GM03348 (cell line): ENCODE results near the gene MIPEP.

Source experiments
- DNase-seq: peaks from one replicate; pipeline ENCODE4 v3.0.0; 2012; ENCODE audit warnings: low spot score

The MIPEP gene

GRCh38 chr13:23852351-23852750, 36.8 kb downstream of the MIPEP start:
- DNase-seq: no peak

DNA sequence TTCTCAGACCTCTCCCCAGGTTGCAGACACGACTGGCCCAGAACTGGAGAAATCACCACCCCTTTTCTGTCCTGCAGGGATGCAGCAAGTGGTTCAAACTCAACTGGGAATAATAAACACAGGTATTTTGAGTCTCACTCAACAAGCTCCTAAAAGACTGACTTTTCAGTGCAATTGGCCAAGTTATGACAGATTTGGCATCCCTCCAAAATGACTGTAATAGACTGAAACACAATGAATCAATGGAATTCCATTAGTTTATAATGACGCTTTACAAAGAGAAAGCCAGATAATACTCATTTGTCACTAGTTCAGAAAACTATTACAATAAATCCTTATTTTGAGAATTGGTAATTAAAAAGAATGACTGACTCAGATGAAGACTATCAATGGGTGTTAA, 38.1 kb downstream of the MIPEP start:
- DNase-seq: no peak

DNA sequence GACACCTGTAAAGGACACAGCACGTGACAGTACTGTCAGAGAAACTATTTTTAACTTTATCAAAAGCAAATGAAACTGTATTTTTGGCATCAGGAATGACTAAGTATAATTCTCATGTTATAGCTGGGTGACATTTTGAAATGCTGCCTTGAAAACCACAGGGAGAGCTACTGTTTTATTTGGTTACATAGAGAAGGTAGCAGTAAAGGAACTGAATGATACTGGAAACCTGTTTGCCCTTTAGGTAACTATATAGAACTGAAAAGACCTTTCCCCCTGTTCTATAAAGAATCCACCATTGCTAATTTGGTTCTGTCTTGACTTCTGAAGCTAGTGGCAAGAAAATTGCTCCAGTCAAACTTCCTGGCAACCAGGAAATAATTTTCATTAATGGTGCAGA, 39.1 kb downstream of the MIPEP start:
- no peak for DNase-seq

DNA sequence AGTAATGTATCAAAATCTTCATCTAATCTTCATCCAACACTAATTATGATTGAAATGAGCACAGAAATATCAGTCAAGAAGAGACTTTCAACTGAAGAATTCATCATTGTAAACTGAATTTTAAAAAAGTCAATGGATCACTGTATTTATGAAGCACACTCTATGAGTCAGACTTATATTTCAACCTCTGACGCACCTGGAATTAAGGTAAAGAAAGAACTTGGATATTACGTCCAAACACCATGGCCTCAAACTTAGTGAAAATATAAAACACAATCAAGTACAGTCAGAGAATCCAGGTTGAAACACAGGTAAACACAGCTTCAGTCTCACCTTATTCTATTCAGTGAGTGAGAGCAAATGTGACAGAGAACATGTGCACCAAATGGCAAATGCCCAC, 39.5 kb downstream of the MIPEP start:
- no peak for DNase-seq

- no peak for DNase-seq
Observed at GRCh38 chr13:23848646-23849141, 40.5 kb downstream of the MIPEP start.

- DNase-seq: peak; percentile 16
Observed at GRCh38 chr13:23848019-23848418, 41.2 kb downstream of the MIPEP start.

DNA sequence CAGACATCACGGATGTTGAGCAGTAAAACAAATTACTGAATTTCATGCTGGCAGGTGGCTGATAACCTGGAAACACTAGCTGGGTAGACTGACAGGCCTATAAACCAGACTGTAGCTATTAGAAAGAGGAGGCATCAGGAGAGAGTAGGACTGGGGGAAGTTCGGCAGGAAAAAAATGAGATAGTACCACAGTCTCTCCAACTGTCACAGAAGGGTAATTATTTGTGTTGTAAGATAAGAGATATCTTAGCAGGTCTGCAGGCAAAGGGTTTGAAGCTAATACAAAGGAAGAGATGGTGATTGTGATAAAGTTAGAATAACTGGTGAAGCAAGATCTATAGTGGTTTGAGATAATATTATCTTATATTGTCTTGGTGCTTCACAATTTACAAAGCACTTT, 41.7 kb downstream of the MIPEP start:
- DNase-seq: no peak

DNA sequence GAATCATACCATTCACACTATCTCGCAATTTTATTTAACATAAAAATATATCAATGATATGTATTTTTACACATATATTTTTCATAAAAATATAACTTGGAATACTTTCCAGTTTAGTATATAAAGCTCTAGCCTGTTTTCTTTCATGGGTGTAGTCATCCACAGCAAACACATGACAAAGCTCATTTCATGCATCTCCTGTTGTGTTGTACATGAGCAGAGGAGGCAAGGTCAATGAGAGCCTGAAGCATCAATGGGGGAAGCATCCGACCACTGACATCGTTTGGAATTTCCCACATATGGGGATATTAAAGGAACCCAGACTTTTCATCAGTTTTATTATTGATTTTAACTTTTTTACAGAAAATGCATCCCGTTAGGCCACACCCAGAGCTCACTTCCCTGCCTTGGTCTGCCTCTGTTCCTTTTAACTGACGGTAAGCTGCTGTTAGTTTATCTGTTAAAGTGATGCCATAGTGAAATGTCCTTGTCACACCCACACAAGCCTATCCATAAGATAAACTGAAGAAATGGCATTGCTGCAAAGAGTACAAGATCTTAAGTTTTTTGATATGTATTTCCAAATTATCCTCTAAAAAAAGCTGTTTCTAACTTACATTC, 44.0 kb downstream of the MIPEP start:
- DNase-seq: no peak

GRCh38 chr13:23844132-23844531, 45.1 kb downstream of the MIPEP start:
- DNase-seq: no peak

GRCh38 chr13:23843436-23843835, 45.8 kb downstream of the MIPEP start:
- no peak for DNase-seq

GRCh38 chr13:23842406-23842805, 46.8 kb downstream of the MIPEP start:
- no peak for DNase-seq

GRCh38 chr13:23833733-23834611, 55.2 kb downstream of the MIPEP start:
- no peak for DNase-seq

- DNase-seq: peak; percentile 69
Observed at GRCh38 chr13:23828866-23829265, 60.3 kb downstream of the MIPEP start.

DNA sequence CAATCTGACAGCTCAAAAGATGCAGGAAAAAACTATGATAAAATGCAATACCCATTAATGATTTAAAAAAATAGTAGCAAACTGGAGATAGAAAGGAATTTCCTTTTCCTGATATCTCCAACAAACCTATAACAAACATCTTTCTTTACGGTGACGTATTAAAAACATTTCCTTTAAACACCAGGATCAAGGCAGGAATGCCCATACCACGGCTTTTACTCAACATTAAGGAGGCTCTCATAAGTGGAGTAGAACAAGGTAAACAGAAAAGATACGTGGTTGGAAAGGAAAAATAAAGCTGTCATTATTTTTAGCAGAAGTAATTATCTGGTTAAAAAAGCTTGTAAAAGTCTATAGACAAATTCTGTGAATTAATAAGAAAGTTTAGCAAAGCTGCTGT, 61.1 kb downstream of the MIPEP start:
- DNase-seq: no peak

GRCh38 chr13:23825179-23825578, 64.0 kb downstream of the MIPEP start:
- DNase-seq: no peak

DNA sequence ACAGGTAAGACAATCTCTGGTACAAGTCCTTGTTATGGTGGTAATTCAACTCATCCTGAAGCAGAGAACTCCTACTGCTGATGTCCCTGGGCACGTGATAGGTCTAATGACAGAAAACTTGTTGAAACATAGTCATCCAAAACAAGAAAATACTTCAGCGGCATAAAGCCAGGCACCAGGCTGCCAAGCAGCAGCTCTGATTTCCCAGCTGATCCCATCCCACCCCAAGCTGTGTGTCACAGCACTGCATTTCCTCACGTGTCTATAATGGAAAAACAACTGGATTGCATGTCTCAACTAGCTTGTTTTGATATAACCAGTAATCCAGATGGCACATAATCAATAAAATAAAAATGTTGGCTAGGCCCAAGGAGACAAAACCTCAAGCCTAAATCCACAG, 64.8 kb downstream of the MIPEP start:
- no peak for DNase-seq

DNA sequence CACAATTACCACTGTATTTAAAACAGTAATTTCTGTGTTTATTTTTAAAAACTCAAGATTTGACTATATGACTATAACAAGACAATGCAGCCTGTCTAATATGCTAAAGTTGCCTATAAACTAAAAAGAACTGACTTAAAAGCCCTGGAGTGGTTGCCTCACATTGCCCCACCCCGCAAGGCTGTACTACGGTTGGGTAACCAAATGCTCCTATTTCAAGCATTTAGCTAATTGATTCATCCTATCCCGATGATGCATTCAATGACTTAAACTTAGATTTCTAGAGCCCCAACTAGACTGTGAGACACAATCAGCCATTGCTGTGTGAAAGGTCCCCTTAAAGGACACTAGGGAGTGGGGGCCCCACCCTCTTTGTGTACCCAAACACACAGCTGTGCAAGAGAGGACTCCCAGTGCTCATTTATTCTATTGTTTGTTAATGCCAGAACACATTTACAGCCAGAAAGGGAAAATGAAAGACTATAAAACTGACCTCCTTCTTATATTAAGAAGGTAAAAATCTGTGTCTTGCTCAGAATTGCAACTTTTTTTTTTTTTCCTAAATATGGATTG, 66.9 kb downstream of the MIPEP start:
- no peak for DNase-seq

GRCh38 chr13:23820530-23820929, 68.7 kb downstream of the MIPEP start:
- no peak for DNase-seq

DNA sequence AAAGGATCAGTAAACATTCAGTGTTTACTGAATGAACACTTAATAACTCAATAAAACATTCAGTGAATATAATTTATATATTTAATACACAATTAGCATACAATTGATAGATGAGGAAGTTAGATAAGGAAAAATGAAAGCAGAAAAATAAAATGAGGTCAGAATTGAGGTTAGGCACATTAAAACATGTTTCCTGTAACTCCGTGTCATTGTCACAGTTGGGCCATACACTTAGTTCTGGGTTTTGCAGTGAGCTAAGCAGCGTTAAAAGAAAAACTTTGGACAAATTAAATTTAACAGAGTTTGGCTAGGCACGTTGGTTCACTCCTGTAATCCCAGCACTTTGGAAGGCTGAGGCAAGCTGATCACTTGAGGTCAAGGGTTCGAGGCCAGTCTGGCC, 71.4 kb downstream of the MIPEP start:
- DNase-seq: no peak

GRCh38 chr13:23817136-23817535, 72.1 kb downstream of the MIPEP start:
- DNase-seq: no peak

DNA sequence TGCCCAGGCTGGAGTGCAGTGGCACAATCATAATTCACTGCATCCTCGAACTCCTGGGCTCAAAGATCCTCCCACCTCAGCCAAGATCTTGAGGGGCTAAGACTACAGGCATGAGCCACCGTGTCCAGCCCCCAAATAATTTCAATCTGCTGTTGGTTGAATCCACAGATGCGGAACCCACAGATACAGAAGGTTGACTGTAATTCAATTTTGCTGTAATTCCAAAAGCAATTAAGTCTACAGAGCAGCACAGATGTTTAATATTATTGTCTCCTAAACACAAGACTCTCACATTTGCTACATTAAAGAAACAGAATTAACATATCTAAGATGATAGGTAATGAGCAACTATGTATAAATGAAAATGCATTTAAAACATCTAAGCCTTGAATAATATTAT, 75.6 kb downstream of the MIPEP start:
- DNase-seq: no peak

- DNase-seq: no peak
Observed at GRCh38 chr13:23811366-23812062, 77.7 kb downstream of the MIPEP start.
